ENCODE measurements around the gene ADGRV1.

Gene ADGRV1

DNA sequence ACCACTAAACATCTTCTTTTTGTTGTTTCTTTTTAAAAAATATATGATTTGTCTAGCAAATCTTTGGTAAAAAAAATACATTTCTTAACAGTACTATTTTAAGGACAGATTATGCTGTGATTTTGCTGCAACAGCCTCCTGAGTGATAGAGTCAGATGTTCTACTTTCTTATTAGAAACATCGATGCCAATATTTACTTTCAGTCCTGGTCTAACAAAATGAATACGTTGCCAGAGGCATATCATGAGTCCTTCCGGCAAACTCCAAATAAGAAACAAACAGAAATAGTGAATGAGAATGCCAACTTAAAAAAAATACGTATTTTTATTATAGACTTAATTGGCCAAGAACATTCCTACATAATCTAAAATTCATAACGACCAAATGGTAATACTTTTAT lies 371.5 kb downstream of the ADGRV1 start:
- DNase-seq (ENCODE audit: low spot score) = no peak
- no peak for TF ChIP-seq CTCF (IDR thresholded peaks at IDR 0.05)
- no peak overlapping the region for H3K4me3 ChIP-seq
- H3K27ac ChIP-seq = no peak overlapping the region

GRCh38 chr5:90930756-90931431 lies 372.3 kb downstream of the ADGRV1 start:
- no peak for TF ChIP-seq CTCF (IDR thresholded peaks at IDR 0.05)
- no peak overlapping the region for H3K4me3 ChIP-seq
- no peak overlapping the region for H3K27ac ChIP-seq
- no peak for DNase-seq (ENCODE audit: low spot score)

GRCh38 chr5:90932052-90932699 lies 373.6 kb downstream of the ADGRV1 start:
- no peak overlapping the region for H3K27ac ChIP-seq

DNA sequence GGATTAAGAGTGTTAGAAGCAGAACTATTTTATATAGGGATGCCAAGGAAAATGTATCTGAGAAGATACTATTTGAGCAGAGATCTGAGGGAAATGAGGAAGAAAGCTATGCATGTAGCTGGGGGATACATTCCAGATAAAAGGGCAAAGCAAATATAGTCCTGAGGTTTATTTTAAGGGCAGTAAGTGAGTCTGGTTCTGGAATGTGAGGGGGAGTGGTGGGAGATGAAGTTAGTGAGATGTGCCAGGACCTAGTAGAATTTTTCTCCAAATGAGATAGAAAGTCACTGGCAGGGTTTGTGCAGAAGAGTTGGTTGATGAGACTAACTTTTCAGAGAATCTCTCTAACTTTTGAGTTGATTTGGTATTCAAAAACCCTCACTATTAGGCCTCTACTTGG lies 374.7 kb downstream of the ADGRV1 start:
- TF ChIP-seq CTCF (IDR thresholded peaks at IDR 0.05) = no peak
- no peak for DNase-seq (ENCODE audit: low spot score)
- no peak overlapping the region for H3K27ac ChIP-seq
- no peak overlapping the region for H3K4me3 ChIP-seq

More at GRCh38 chr5:90932052-90932699, 373.6 kb downstream of the ADGRV1 start:
- no peak overlapping the region for H3K4me3 ChIP-seq
- peak; percentile 78 for TF ChIP-seq CTCF (IDR thresholded peaks at IDR 0.05)
- no peak for DNase-seq (ENCODE audit: low spot score)

GRCh38 chr5:90934091-90934719 lies 375.6 kb downstream of the ADGRV1 start:
- no peak for TF ChIP-seq CTCF (IDR thresholded peaks at IDR 0.05)

DNA sequence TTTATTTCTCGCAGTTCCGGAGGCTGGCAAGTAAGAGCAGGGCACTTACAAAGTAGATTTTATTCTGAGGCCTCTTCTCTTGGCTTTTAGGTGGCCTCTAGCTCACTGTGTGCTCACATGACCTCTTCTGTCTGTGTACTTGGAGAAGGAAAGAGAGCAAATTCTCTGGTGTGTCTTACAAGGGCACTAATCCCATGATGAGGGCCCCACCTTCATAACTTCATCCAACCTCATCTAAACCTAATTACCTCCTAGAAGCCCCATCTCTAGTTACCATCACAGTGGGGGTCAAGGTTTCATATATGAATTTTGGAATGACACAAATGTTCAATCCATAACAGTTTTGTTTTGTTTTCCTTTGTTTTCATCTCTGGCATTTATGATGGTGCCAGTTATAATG lies 376.1 kb downstream of the ADGRV1 start:
- H3K27ac ChIP-seq = no peak overlapping the region
- H3K4me3 ChIP-seq = no peak overlapping the region
- TF ChIP-seq CTCF (IDR thresholded peaks at IDR 0.05) = no peak
- no peak for DNase-seq (ENCODE audit: low spot score)

More at GRCh38 chr5:90934091-90934719, 375.6 kb downstream of the ADGRV1 start:
- Histone ChIP-seq H3K4me3 (no peak overlapping the region), H3K27ac (no peak overlapping the region)
- DNase-seq (ENCODE audit: low spot score) = no peak
